ENCODE measurements around the gene HIVEP2. TPM values are rescaled to one million over a fixed set of nuclear protein-coding genes. Genes with fewer than 3 reads are reported as not detected.

The HIVEP2 gene
- total and polyA plus RNA-seq, 12 donors: 5.4 to 27.6 (median 16.4) TPM

- H3K9me3 ChIP-seq (replicated peaks in 1 of 3): no peaks in the 10 kb centered on the region
- H3K36me3 ChIP-seq (replicated peaks in 1 of 2): no peaks in the 10 kb centered on the region
- H3K27me3 ChIP-seq: no peaks in the 10 kb centered on the region
- WGBS, 4 donors: 83 to 100% (median 91%) methylated on average over 1 of the region's 1 CpG
- TF ChIP-seq POLR2A (IDR thresholded peaks at IDR 0.05) (no peak), CTCF (IDR thresholded peaks at IDR 0.05) (no peak)
- DNase-seq: no peak
- H3K4me3 ChIP-seq: no peak overlapping the region
- H3K4me1 ChIP-seq (replicated peaks in 1 of 2): no peaks in the 10 kb centered on the region
- H3K27ac ChIP-seq: no peak overlapping the region
- intact Hi-C loops (cut with DNase I): no loop called here
These were observed 145.3 kb downstream of the HIVEP2 start for GRCh38 chr6:142799639-142800038.

GRCh38 chr6:142797159-142797558 is 147.8 kb downstream of the HIVEP2 start:
- Histone ChIP-seq H3K27ac (no peak overlapping the region), H3K27me3 (no peaks in the 10 kb centered on the region), H3K36me3 (replicated peaks in 1 of 2) (no peaks in the 10 kb centered on the region), H3K4me1 (replicated peaks in 1 of 2) (no peaks in the 10 kb centered on the region), H3K4me3 (no peak overlapping the region), H3K9me3 (replicated peaks in 1 of 3) (no peaks in the 10 kb centered on the region)
- intact Hi-C loops (cut with DNase I): no loop called here
- 90 to 100% (median 98%) methylated on average over 1 of the region's 1 CpG for WGBS, 4 donors
- TF ChIP-seq POLR2A (IDR thresholded peaks at IDR 0.05): no peak
- no peak for TF ChIP-seq CTCF (IDR thresholded peaks at IDR 0.05)
- no peak for DNase-seq

GRCh38 chr6:142796571-142796970 is 148.4 kb downstream of the HIVEP2 start:
- no peaks in the 10 kb centered on the region for H3K4me1 ChIP-seq (replicated peaks in 1 of 2)
- H3K27me3 ChIP-seq: no peaks in the 10 kb centered on the region
- WGBS, 4 donors: 83 to 94% (median 88%) methylated on average over 5 of the region's 5 CpGs
- DNase-seq: no peak
- H3K36me3 ChIP-seq (replicated peaks in 1 of 2): no peaks in the 10 kb centered on the region
- H3K27ac ChIP-seq: no peak overlapping the region
- no peaks in the 10 kb centered on the region for H3K9me3 ChIP-seq (replicated peaks in 1 of 3)
- H3K4me3 ChIP-seq: no peak overlapping the region
- intact Hi-C loops (cut with DNase I): no loop called here
- TF ChIP-seq CTCF (IDR thresholded peaks at IDR 0.05) (no peak), POLR2A (IDR thresholded peaks at IDR 0.05) (no peak)

GRCh38 chr6:142796024-142796423 is 149.0 kb downstream of the HIVEP2 start:
- H3K4me1 ChIP-seq (replicated peaks in 1 of 2): no peaks in the 10 kb centered on the region
- H3K4me3 ChIP-seq: no peak overlapping the region
- H3K27ac ChIP-seq: no peak overlapping the region
- no peaks in the 10 kb centered on the region for H3K36me3 ChIP-seq (replicated peaks in 1 of 2)
- intact Hi-C loops (cut with DNase I): no loop called here
- 94 to 99% (median 96%) methylated on average over 4 of the region's 4 CpGs for WGBS, 4 donors
- DNase-seq: no peak
- no peaks in the 10 kb centered on the region for H3K9me3 ChIP-seq (replicated peaks in 1 of 3)
- no peaks in the 10 kb centered on the region for H3K27me3 ChIP-seq
- TF ChIP-seq CTCF (IDR thresholded peaks at IDR 0.05): no peak
- no peak for TF ChIP-seq POLR2A (IDR thresholded peaks at IDR 0.05)
